22Rv1 (cell line): Measurements from ENCODE around the gene SLC15A4.

Experiments
- ZFX ChIP-seq: fragments of 450-650 bp; IDR thresholded peaks from 2 replicates; pipeline ENCODE4 v1.6.1; 2017; ENCODE audit warnings: antibody characterized with exemption, borderline replicate concordance
- TF ChIP-seq, protein P1 (sequence below): fragments of 450-650 bp; IDR thresholded peaks from 2 replicates; pipeline ENCODE4 v1.5.1; 2017; ENCODE audit warnings: mild to moderate bottlenecking

DNA sequence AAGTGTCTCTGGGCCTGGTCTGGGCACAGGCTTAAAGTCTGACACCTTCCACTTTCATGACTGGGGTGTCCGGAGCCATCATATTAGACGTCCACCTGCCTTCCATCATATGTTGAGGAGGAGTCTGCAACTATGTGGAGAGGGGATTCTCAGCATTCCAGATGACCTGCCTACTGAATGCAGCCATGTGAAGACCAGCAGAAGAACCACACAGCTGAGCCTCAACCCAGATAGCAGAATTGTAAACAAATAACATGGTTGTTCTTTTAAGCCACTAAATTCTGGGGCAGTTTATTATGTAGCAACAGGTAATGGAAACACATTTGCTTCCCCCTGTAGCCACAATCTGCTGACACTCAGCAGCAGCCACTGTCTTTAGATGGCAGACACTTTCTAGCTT is 4.0 kb upstream of the SLC15A4 start:
- TF ChIP-seq, protein P1, sequence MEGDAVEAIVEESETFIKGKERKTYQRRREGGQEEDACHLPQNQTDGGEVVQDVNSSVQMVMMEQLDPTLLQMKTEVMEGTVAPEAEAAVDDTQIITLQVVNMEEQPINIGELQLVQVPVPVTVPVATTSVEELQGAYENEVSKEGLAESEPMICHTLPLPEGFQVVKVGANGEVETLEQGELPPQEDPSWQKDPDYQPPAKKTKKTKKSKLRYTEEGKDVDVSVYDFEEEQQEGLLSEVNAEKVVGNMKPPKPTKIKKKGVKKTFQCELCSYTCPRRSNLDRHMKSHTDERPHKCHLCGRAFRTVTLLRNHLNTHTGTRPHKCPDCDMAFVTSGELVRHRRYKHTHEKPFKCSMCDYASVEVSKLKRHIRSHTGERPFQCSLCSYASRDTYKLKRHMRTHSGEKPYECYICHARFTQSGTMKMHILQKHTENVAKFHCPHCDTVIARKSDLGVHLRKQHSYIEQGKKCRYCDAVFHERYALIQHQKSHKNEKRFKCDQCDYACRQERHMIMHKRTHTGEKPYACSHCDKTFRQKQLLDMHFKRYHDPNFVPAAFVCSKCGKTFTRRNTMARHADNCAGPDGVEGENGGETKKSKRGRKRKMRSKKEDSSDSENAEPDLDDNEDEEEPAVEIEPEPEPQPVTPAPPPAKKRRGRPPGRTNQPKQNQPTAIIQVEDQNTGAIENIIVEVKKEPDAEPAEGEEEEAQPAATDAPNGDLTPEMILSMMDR, result no peak
- TF ChIP-seq ZFX, result no peak
